Stimulated activated memory B cell treated with anti-CD40 and anti-IgM and Interleukin-4, amounts not matched to agents 10 μg/mL and 1 μg/mL and 100 μg/mL, for 72 hours (primary cell): ENCODE data around the gene CYB5R2.
"Not testable (repeated sequence)": the region's sequence is repeated elsewhere in the genome, so short reads cannot be mapped to it uniquely, and the experiment has no call there.

Experiments used
- ATAC-seq: fragments of 150-1000 bp; cut with Tn5 transposase; 2 replicates; pipeline ENCODE4 v1.10.0; 2021
- H3K27ac Mint-ChIP-seq: one replicate; pipeline ENCODE4 v1.8.0; 2022; ENCODE audit warnings: mild to moderate bottlenecking, mixed read lengths
- H3K27me3 Mint-ChIP-seq: one replicate; pipeline ENCODE4 v1.8.0; 2022; ENCODE audit warnings: mixed read lengths
- H3K36me3 Mint-ChIP-seq: one replicate; pipeline ENCODE4 v1.8.0; 2022; ENCODE audit warnings: mixed read lengths
- H3K4me1 Mint-ChIP-seq: one replicate; pipeline ENCODE4 v1.8.0; 2022; ENCODE audit warnings: mixed read lengths
- H3K4me3 Mint-ChIP-seq: one replicate; pipeline ENCODE4 v1.8.0; 2022; ENCODE audit warnings: mild to moderate bottlenecking, moderate library complexity, mixed read lengths
- H3K9me3 Mint-ChIP-seq: one replicate; pipeline ENCODE4 v1.8.0; 2022; ENCODE audit warnings: mixed read lengths

Gene CYB5R2

GRCh38 chr11:7675631-7676030, 2.3 kb upstream of the CYB5R2 start:
- Mint-ChIP-seq H3K36me3 (no peaks in the 10 kb centered on the region), H3K4me1 (peaks cover 46% of the 10 kb centered on the region), H3K27ac (no peak overlapping the region), H3K27me3 (peaks cover 22% of the 10 kb centered on the region), H3K9me3 (peaks cover 12% of the 10 kb centered on the region), H3K4me3 (no peak overlapping the region)
- no peak for ATAC-seq

- peak overlapping the region; percentile 82 for H3K27ac Mint-ChIP-seq
- H3K36me3 Mint-ChIP-seq = no peaks in the 10 kb centered on the region
- peaks cover 12% of the 10 kb centered on the region for H3K9me3 Mint-ChIP-seq
- peaks cover 11% of the 10 kb centered on the region for H3K27me3 Mint-ChIP-seq
- peak overlapping the region; percentile 92 for H3K4me3 Mint-ChIP-seq
- ATAC-seq = peak; percentile 65
- H3K4me1 Mint-ChIP-seq = peaks cover 49% of the 10 kb centered on the region
These were observed 579 bp upstream of the CYB5R2 start for GRCh38 chr11:7673724-7674434.

- peak; percentile 51 for ATAC-seq
- Mint-ChIP-seq H3K4me1 (peaks cover 43% of the 10 kb centered on the region), H3K9me3 (peaks cover 7% of the 10 kb centered on the region), H3K27me3 (peaks cover 11% of the 10 kb centered on the region), H3K4me3 (peak overlapping the region; percentile 88), H3K36me3 (no peaks in the 10 kb centered on the region), H3K27ac (peak overlapping the region; percentile 82)
These were observed 882 bp downstream of the CYB5R2 start for GRCh38 chr11:7672276-7672959.

GRCh38 chr11:7671347-7672215, 1.7 kb downstream of the CYB5R2 start:
- peaks cover 3% of the 10 kb centered on the region for H3K36me3 Mint-ChIP-seq
- ATAC-seq = peak; percentile 83
- peaks cover under 1% of the 10 kb centered on the region for H3K9me3 Mint-ChIP-seq
- peaks cover 11% of the 10 kb centered on the region for H3K27me3 Mint-ChIP-seq
- peak overlapping the region; percentile 88 for H3K4me3 Mint-ChIP-seq
- H3K4me1 Mint-ChIP-seq = peaks cover 43% of the 10 kb centered on the region
- H3K27ac Mint-ChIP-seq = peak overlapping the region; percentile 82

GRCh38 chr11:7670641-7671040, 2.7 kb downstream of the CYB5R2 start:
- Mint-ChIP-seq H3K9me3 (no peaks in the 10 kb centered on the region), H3K27ac (peak overlapping the region; percentile 82), H3K4me1 (peaks cover 48% of the 10 kb centered on the region), H3K27me3 (peaks cover 11% of the 10 kb centered on the region), H3K36me3 (peaks cover 9% of the 10 kb centered on the region), H3K4me3 (no peak overlapping the region)
- no peak for ATAC-seq

GRCh38 chr11:7668911-7669310, 4.4 kb downstream of the CYB5R2 start:
- Mint-ChIP-seq H3K9me3 (no peaks in the 10 kb centered on the region), H3K36me3 (peaks cover 24% of the 10 kb centered on the region), H3K27ac (no peak overlapping the region), H3K4me3 (no peak overlapping the region), H3K27me3 (peaks cover 3% of the 10 kb centered on the region), H3K4me1 (peaks cover 42% of the 10 kb centered on the region)
- no peak for ATAC-seq

- no peak overlapping the region for H3K4me3 Mint-ChIP-seq
- no peaks in the 10 kb centered on the region for H3K27me3 Mint-ChIP-seq
- peaks cover 28% of the 10 kb centered on the region for H3K36me3 Mint-ChIP-seq
- H3K4me1 Mint-ChIP-seq = peaks cover 38% of the 10 kb centered on the region
- no peak overlapping the region for H3K27ac Mint-ChIP-seq
- ATAC-seq = no peak
- no peaks in the 10 kb centered on the region for H3K9me3 Mint-ChIP-seq
These were observed 4.8 kb downstream of the CYB5R2 start for GRCh38 chr11:7668464-7668863.

GRCh38 chr11:7667460-7667859, 5.8 kb downstream of the CYB5R2 start:
- H3K27ac Mint-ChIP-seq = no peak overlapping the region
- no peak for ATAC-seq

GRCh38 chr11:7666292-7666866, 6.9 kb downstream of the CYB5R2 start:
- Mint-ChIP-seq H3K4me3 (no peak overlapping the region), H3K36me3 (peaks cover 37% of the 10 kb centered on the region), H3K9me3 (no peaks in the 10 kb centered on the region), H3K4me1 (peaks cover 17% of the 10 kb centered on the region), H3K27ac (no peak overlapping the region), H3K27me3 (no peaks in the 10 kb centered on the region)
- no peak for ATAC-seq

More at GRCh38 chr11:7667460-7667859, 5.8 kb downstream of the CYB5R2 start:
- Mint-ChIP-seq H3K36me3 (peaks cover 33% of the 10 kb centered on the region), H3K9me3 (no peaks in the 10 kb centered on the region), H3K27me3 (no peaks in the 10 kb centered on the region), H3K4me3 (no peak overlapping the region), H3K4me1 (peaks cover 28% of the 10 kb centered on the region)

- Mint-ChIP-seq H3K4me1 (peaks cover 10% of the 10 kb centered on the region), H3K27me3 (no peaks in the 10 kb centered on the region), H3K27ac (no peak overlapping the region), H3K36me3 (peaks cover 44% of the 10 kb centered on the region), H3K9me3 (no peaks in the 10 kb centered on the region), H3K4me3 (no peak overlapping the region)
- peak; percentile 97 for ATAC-seq
These were observed 7.6 kb downstream of the CYB5R2 start for GRCh38 chr11:7665473-7666291.

GRCh38 chr11:7664867-7665266, 8.4 kb downstream of the CYB5R2 start:
- no peak for ATAC-seq
- Mint-ChIP-seq H3K27me3 (no peaks in the 10 kb centered on the region), H3K27ac (no peak overlapping the region), H3K4me3 (no peak overlapping the region), H3K9me3 (no peaks in the 10 kb centered on the region), H3K4me1 (peaks cover 6% of the 10 kb centered on the region), H3K36me3 (peaks cover 44% of the 10 kb centered on the region)

- H3K4me1 Mint-ChIP-seq, H3K27me3 Mint-ChIP-seq, H3K27ac Mint-ChIP-seq, H3K9me3 Mint-ChIP-seq, H3K4me3 Mint-ChIP-seq, ATAC-seq: not testable (repeated sequence)
- H3K36me3 Mint-ChIP-seq = peaks cover 44% of the 10 kb centered on the region
These were observed 9.8 kb downstream of the CYB5R2 start for GRCh38 chr11:7663531-7663930.

GRCh38 chr11:7657306-7658025, 15.8 kb downstream of the CYB5R2 start:
- Mint-ChIP-seq H3K4me3 (no peak overlapping the region), H3K4me1 (no peaks in the 10 kb centered on the region), H3K36me3 (peaks cover 52% of the 10 kb centered on the region), H3K27me3 (no peaks in the 10 kb centered on the region), H3K27ac (no peak overlapping the region), H3K9me3 (peaks cover 4% of the 10 kb centered on the region)
- ATAC-seq = no peak

GRCh38 chr11:7656704-7657103, 16.6 kb downstream of the CYB5R2 start:
- Mint-ChIP-seq H3K9me3 (peaks cover 4% of the 10 kb centered on the region), H3K27ac (no peak overlapping the region), H3K36me3 (peaks cover 58% of the 10 kb centered on the region), H3K4me3 (no peak overlapping the region), H3K27me3 (no peaks in the 10 kb centered on the region), H3K4me1 (no peaks in the 10 kb centered on the region)
- ATAC-seq = no peak
